GM20000 (cell line): ENCODE data around the gene KRT27.

Experiments
- DNase-seq: peaks from one replicate; pipeline ENCODE4 v3.0.0; 2012; ENCODE audit warnings: low spot score
- CTCF ChIP-seq: IDR thresholded peaks from 2 replicates; pipeline ENCODE4 v1.5.1; 2012; ENCODE audit warnings: mild to moderate bottlenecking, control low read depth; ENCODE audit errors: extremely low read depth, missing control alignments

The KRT27 gene

DNA sequence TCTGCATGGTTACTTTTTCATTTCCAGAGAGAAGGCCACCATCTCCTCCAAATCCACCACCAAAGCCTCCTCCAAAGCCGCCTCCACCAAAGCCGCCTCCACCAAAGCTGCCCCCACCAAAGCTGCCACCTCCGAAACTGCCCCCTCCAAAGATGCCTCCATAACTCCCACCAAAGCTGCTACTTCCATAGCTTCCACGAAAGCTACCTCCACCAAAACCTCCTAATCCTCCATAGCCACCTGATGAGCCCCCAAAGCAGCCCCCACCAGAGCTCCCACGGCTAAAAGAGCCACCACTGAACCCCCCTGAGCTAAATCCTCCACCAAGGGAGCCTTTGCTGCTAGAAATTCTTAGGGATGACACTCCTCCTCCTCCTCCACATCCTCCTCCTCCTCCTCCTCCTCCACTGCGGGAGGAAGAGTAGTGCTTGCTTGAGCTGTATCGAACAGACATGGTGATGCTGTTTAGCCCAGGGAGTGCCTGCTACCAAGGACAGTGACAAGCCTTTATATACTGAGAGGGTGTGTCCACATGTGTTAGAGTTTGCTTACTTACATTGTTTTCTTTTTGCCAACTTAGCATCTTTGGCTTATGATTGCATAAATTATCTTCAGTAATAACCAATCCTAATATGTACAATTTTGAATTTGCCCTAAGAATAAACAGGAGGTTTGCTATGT, 39.9 kb upstream of the KRT27 start, which contains the start of gene KRT10:
KRT10 (minus strand) TSS at position 483 of the 681 bp plus-strand sequence; CDS start at position 454, 29 bp downstream.
- TF ChIP-seq CTCF: no peak
- no peak for DNase-seq

DNA sequence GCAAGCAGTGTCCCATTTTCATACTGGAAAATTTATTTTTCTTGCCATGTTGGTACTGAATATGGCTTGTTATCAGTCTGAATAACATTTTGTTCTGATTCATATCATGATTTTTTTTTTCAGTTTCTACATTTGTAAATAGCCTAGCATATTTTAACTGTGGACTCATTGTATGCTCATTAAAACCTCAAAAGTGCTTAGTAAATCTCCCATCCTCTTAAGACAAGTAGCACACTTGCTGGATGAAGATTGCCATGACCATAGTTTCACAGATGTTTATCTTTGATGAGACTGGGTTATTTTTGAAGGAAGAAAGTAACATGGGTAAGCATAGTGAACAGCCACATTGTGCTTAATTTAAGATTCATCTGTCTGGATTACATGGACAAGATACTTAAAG, 39.2 kb upstream of the KRT27 start:
- no peak for DNase-seq
- no peak for TF ChIP-seq CTCF

- DNase-seq: no peak
- no peak for TF ChIP-seq CTCF
Observed at GRCh38 chr17:40820228-40820838, 38.0 kb upstream of the KRT27 start.

DNA sequence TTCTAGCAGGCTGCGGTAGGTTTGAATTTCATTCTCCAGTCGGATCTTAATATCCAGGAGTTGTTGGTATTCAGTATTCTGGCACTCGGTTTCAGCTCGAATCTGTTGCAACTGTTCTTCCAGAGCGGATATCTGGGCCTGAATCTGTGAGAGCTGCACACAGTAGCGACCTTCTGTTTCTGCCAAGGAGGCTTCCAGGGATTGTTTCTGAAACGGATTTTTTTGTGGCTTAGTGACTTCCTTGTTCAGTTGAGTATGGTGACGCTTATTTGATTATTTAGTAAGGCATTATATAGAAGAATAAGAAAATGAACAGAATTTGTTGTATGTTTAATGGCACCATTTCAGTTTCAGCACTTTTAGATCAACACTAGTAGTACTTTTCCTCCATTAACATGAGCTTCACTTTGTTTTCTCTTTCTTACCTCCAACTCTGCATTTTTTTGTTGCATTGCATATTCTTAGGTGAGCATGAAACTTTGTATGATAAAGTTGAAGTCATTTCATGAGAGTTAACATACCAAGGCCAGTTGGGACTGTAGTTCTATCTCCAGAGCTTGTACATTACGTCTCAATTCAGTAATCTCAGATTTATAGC, 37.3 kb upstream of the KRT27 start:
- no peak for TF ChIP-seq CTCF
- DNase-seq: peak; percentile 10

DNA sequence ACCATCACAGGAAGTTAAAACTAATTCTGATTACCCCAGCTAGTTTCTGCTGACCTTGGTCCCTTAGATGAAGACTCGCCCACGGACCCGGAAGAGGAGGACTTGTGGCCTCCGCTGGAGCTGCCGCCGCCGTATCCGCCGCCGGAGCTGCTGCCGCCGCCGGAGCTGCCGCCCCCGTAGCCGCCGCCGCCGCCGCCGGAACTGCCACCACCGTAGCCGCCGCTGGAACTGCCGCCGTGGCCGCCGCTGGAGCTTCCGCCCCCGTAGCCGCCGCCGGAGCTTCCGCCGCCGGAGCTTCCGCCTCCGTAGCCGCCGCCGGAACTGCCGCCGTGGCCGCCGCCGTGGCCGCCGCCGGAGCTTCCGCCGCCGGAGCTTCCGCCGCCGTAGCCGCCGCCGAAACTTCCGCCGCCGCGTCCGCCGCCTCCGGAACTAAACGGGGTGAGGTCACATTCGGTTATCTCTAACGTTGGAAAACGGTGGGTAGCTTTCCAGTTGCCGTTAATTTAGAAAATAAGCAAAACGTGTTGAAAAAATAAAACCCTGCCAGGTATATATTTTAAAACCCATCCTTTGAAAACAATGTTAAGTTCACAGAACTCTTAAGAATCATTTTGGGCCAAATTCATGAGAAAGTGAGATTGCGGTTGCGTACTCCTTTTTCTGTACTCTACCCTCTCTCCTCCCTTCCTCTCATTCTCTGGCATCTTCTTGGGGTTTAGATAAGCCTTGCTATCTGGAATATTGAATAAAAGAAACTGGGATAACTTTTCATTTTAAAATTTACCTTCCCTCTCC, 36.6 kb upstream of the KRT27 start:
- TF ChIP-seq CTCF: no peak
- peak; percentile 88 for DNase-seq

- no peak for TF ChIP-seq CTCF
- no peak for DNase-seq
Observed at GRCh38 chr17:40818343-40818732, 36.0 kb upstream of the KRT27 start.
